ENCODE results near the gene EDEM2. TPM values are rescaled to one million over a fixed set of nuclear protein-coding genes. Genes with fewer than 3 reads are reported as not detected.
A peak's percentile ranks its signal among the peaks of the same experiment; 100 is the strongest.
"Not testable (repeated sequence)": the region's sequence is repeated elsewhere in the genome, so short reads cannot be mapped to it uniquely, and the experiment has no call there.

EDEM2 gene
- polyA plus RNA-seq, 2 of the 4 experiments (the other 2 are of a cell fraction), result 41.6 to 51.2 TPM

DNA sequence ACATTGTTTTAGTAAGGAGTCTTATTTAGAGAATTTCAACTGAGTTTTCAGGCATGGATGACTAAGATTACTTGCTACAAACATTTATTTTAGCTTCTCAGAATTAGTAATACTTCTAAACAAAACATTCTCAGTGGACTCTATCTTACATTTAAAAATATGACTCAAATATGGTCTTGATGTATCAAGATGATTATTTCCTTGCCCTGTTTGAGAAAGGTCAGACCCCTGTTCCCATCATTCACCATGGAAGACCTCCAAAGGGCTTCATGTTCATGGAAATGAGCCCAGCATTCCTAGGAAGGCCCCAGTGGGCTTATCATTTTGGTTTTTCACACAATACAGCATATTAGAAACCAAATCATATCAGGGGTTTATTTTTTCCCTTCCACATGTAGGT lies 29.9 kb downstream of the EDEM2 start:
- no peak for FAIRE-seq
- H3K27ac ChIP-seq, result no peak overlapping the region
- H3K9me3 ChIP-seq, result no peaks in the 10 kb centered on the region
- no peak for TF ChIP-seq MYC (IDR thresholded peaks at IDR 0.05; ENCODE audit: borderline replicate concordance, low read length)
- TF ChIP-seq EP300 (IDR thresholded peaks at IDR 0.05), result no peak
- no peak for TF ChIP-seq BCL3 (IDR thresholded peaks at IDR 0.05)
- TF ChIP-seq, protein P1, sequence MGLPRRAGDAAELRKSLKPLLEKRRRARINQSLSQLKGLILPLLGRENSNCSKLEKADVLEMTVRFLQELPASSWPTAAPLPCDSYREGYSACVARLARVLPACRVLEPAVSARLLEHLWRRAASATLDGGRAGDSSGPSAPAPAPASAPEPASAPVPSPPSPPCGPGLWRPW (IDR thresholded peaks at IDR 0.05), result no peak
- no peak for TF ChIP-seq FOSL2 (IDR thresholded peaks at IDR 0.05)
- no peak for TF ChIP-seq FOSL2 (CRISPR knock-in tag; IDR thresholded peaks at IDR 0.05)
- CTCF ChIA-PET, result interaction anchor here (0.7 to 1.5 kb wide), 2 partner anchors 21 to 106 kb away, joined by 3 to 6 read pairs; no protein-coding TSS in a partner anchor
- H3K4me1 ChIP-seq, result no peaks in the 10 kb centered on the region
- no peak overlapping the region for H3K4me2 ChIP-seq
- POLR2A ChIA-PET, result no interaction called here
- no peak for DNase-seq (ENCODE audit: low read depth in 1 of 2, low spot score in 1 of 2)
- no peak overlapping the region for H3K4me3 ChIP-seq
- no peak for ATAC-seq

DNA sequence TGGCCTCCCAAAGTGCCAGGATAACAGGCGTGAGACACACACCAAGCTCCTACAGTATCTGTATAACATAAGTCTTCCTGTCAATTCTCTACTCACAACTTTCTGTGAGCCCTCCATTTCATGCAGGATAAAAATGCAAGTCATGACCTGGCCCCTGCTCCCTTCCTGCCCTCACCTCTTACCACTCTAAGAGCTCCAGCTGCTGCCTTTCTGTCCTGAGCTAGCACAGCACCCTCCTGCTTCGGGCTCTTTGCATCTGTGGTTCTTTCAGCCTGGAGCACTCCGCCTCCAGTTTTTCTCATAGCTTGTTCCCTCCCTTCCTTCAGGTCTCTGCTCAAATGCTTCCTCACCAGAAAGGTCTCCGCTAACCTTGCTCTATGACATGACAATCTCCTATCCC lies 30.9 kb downstream of the EDEM2 start:
- Histone ChIP-seq H3K27ac (peak overlapping the region in 1 of 2 experiments; percentile 26; a peak in 1 of 6 replicates), H3K4me1 (peaks cover 2% of the 10 kb centered on the region; the same call in 1 of the 3 replicates), H3K4me3 (no peak overlapping the region), H3K9me3 (no peaks in the 10 kb centered on the region), H3K4me2 (no peak overlapping the region)
- FAIRE-seq (no peak), ATAC-seq (no peak; a peak in 1 of 6 replicates), DNase-seq (ENCODE audit: low read depth in 1 of 2, low spot score in 1 of 2) (no peak)
- ChIA-PET POLR2A (interaction anchor here (0.6 kb wide), 1 partner anchor 20 kb away, joined by 3 read pairs; no protein-coding TSS in a partner anchor), CTCF (interaction anchor here (0.7 to 1.6 kb wide), 5 partner anchors 17 to 226 kb away, joined by 3 to 4 read pairs (median 3); no protein-coding TSS in a partner anchor)
- TF ChIP-seq NFE2L2 (conservative IDR thresholded peaks at IDR 0.05; ENCODE audit: low read length), result peak; percentile 85
- no peak for TF ChIP-seq ZFP36 (IDR thresholded peaks at IDR 0.05; ENCODE audit: borderline replicate concordance, partially characterized antibody)
- WGBS (ENCODE audit: missing lambda C conversion rate), result 91% methylated on average over 4 of the region's 4 CpGs

GRCh38 chr20:35115606-35116005 lies 31.5 kb downstream of the EDEM2 start:
- FAIRE-seq (no peak), ATAC-seq (no peak), DNase-seq (ENCODE audit: low read depth in 1 of 2, low spot score in 1 of 2) (no peak)
- Histone ChIP-seq H3K27ac (no peak overlapping the region), H3K4me3 (no peak overlapping the region), H3K4me2 (no peak overlapping the region), H3K9me3 (no peaks in the 10 kb centered on the region), H3K4me1 (peaks cover 5% of the 10 kb centered on the region; the same call in 1 of the 3 replicates)
- TF ChIP-seq EHMT2 (IDR thresholded peaks at IDR 0.05; ENCODE audit: low read depth), result no peak
- no peak for TF ChIP-seq KDM5A (IDR thresholded peaks at IDR 0.05)
- TF ChIP-seq HDAC2 (IDR thresholded peaks at IDR 0.05), result no peak
- TF ChIP-seq NR3C1 (IDR thresholded peaks at IDR 0.05), result no peak
- no peak for TF ChIP-seq TP53 (CRISPR knock-in tag; IDR thresholded peaks at IDR 0.05)
- TF ChIP-seq POLR2AphosphoS2 (conservative IDR thresholded peaks at IDR 0.05; ENCODE audit: low read length), result no peak
- TF ChIP-seq NFE2L2 (conservative IDR thresholded peaks at IDR 0.05; ENCODE audit: low read length), result no peak
- TF ChIP-seq PHF8 (IDR thresholded peaks at IDR 0.05; ENCODE audit: borderline replicate concordance, low read depth), result no peak
- no peak for TF ChIP-seq REST (IDR thresholded peaks at IDR 0.05)
- TF ChIP-seq, protein P2, sequence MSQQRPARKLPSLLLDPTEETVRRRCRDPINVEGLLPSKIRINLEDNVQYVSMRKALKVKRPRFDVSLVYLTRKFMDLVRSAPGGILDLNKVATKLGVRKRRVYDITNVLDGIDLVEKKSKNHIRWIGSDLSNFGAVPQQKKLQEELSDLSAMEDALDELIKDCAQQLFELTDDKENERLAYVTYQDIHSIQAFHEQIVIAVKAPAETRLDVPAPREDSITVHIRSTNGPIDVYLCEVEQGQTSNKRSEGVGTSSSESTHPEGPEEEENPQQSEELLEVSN (IDR thresholded peaks at IDR 0.05; ENCODE audit: borderline replicate concordance, low read depth), result no peak
- no peak for TF ChIP-seq POLR2A (IDR thresholded peaks at IDR 0.05; ENCODE audit: low read length)
- no peak for TF ChIP-seq ZSCAN20 (CRISPR knock-in tag; IDR thresholded peaks at IDR 0.05)
- TF ChIP-seq, protein P3, sequence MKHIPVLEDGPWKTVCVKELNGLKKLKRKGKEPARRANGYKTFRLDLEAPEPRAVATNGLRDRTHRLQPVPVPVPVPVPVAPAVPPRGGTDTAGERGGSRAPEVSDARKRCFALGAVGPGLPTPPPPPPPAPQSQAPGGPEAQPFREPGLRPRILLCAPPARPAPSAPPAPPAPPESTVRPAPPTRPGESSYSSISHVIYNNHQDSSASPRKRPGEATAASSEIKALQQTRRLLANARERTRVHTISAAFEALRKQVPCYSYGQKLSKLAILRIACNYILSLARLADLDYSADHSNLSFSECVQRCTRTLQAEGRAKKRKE (CRISPR knock-in tag; IDR thresholded peaks at IDR 0.05; ENCODE audit: low read depth), result no peak
- TF ChIP-seq, protein P4, sequence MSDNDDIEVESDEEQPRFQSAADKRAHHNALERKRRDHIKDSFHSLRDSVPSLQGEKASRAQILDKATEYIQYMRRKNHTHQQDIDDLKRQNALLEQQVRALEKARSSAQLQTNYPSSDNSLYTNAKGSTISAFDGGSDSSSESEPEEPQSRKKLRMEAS (IDR thresholded peaks at IDR 0.05), result no peak
- no peak for TF ChIP-seq RNF2 (IDR thresholded peaks at IDR 0.05; ENCODE audit: borderline replicate concordance, low read depth)
- TF ChIP-seq JUNB (IDR thresholded peaks at IDR 0.05), result no peak
- no peak for TF ChIP-seq HOXB5 (CRISPR knock-in tag; IDR thresholded peaks at IDR 0.05)
- no peak for TF ChIP-seq MAFK (IDR thresholded peaks at IDR 0.05; ENCODE audit: partially characterized antibody)
- ChIA-PET CTCF (interaction anchor here (1.3 to 1.6 kb wide), 3 partner anchors 19 to 189 kb away, joined by 3 to 4 read pairs (median 3); no protein-coding TSS in a partner anchor), POLR2A (interaction anchor here (0.6 kb wide), 1 partner anchor 19 kb away, joined by 3 read pairs; no protein-coding TSS in a partner anchor)
- 98% methylated on average over 11 of the region's 11 CpGs for WGBS (ENCODE audit: missing lambda C conversion rate)

DNA sequence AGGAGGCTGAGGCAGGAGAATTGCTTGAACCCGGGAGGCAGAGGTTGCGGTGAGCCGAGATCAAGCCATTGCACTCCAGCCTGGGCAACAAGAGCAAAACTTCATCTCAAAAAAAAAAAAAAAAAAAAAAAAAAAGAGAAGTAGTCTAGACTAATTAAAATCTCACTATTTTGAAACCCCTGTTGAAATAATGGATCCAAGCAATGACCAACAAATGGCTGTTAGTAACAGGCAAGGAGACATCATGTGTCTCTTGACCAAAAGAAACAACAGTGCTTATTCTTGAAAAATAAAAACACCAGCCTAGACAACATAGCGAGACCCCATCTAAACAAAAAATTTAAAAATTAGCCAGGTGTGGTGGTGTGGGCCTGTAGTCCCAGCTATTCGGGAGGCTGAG lies 34.9 kb downstream of the EDEM2 start:
- POLR2A ChIA-PET; H3K9me3 ChIP-seq; ATAC-seq; DNase-seq (ENCODE audit: low read depth in 1 of 2, low spot score in 1 of 2); H3K27ac ChIP-seq; H3K4me1 ChIP-seq; H3K4me2 ChIP-seq; FAIRE-seq; H3K4me3 ChIP-seq: not testable (repeated sequence)
- 99% methylated on average over 5 of the region's 5 CpGs for WGBS (ENCODE audit: missing lambda C conversion rate)
- CTCF ChIA-PET, result interaction anchor here (0.6 to 6.0 kb wide), 5 partner anchors 16 to 239 kb away, joined by 3 to 41 read pairs (median 4); no protein-coding TSS in a partner anchor
